MCF 10A (cell line): ENCODE data around the gene MAPK8IP2. TPM values are rescaled to one million over a fixed set of nuclear protein-coding genes. Genes with fewer than 3 reads are reported as not detected.

ENCODE experiments used
- BruUV-seq: library from RNA; stranded (reverse); fragments of 400-500 nt; replicated peaks from 2 replicates; lab custom pipeline; 2021; lab: Mats Ljungman, UMichigan
- CTCF ChIA-PET: fragments of 300-600 bp; sonication (Branson Sonifier 250); formaldehyde crosslinking; extraction: SDS; loops from one replicate; lab custom pipeline; 2021; ENCODE audit warnings: antibody characterized with exemption, inconsistent platforms; lab: Yijun Ruan, JAX
- POLR2A ChIA-PET: fragments of 300-600, 350-650 bp; sonication (Branson Sonifier 250); formaldehyde crosslinking; extraction: SDS; loops from one replicate; lab custom pipeline; 2020; ENCODE audit warnings: antibody characterized with exemption, inconsistent platforms; lab: Yijun Ruan, JAX
- DNase-seq: peaks from one replicate; pipeline ENCODE4 v3.0.0-alpha.2; 2018; ENCODE audit not compliant: unreplicated experiment
- H3K27ac Mint-ChIP-seq: one replicate; pipeline ENCODE4 v1.8.0; 2022; ENCODE audit warnings: mild to moderate bottlenecking, low read depth, mixed read lengths; ENCODE audit not compliant: unreplicated experiment
- H3K27me3 Mint-ChIP-seq: one replicate; pipeline ENCODE4 v1.8.0; 2022; ENCODE audit warnings: mixed read lengths; ENCODE audit not compliant: insufficient read depth, unreplicated experiment
- H3K36me3 Mint-ChIP-seq: one replicate; pipeline ENCODE4 v1.8.0; 2022; ENCODE audit warnings: mild to moderate bottlenecking, moderate library complexity, mixed read lengths; ENCODE audit not compliant: insufficient read depth, unreplicated experiment
- H3K4me1 Mint-ChIP-seq: one replicate; pipeline ENCODE4 v1.8.0; 2022; ENCODE audit warnings: mixed read lengths; ENCODE audit not compliant: insufficient read depth, unreplicated experiment
- H3K4me3 Mint-ChIP-seq: one replicate; pipeline ENCODE4 v1.8.0; 2022; ENCODE audit warnings: mild to moderate bottlenecking, moderate library complexity, mixed read lengths; ENCODE audit not compliant: unreplicated experiment
- H3K9me3 Mint-ChIP-seq: one replicate; pipeline ENCODE4 v1.8.0; 2022; ENCODE audit warnings: mixed read lengths; ENCODE audit not compliant: unreplicated experiment
- CTCF ChIP-seq: fragments of 200-600 bp; IDR thresholded peaks from one replicate; pipeline ENCODE4 v1.8.0; 2022; ENCODE audit warnings: antibody characterized with exemption, mild to moderate bottlenecking; ENCODE audit not compliant: unreplicated experiment
- intact Hi-C: fragments of 100-400 bp; cut with micrococcal nuclease; formaldehyde crosslinking; loops from 2 replicates; pipeline ENCODE4 v1.14.1; 2022
- total RNA-seq: library from RNA; stranded (reverse); gene quantifications from 2 replicates; pipeline ENCODE4 v1.2.3, GENCODE V29; 2022

The MAPK8IP2 gene
- total RNA-seq, 1 experiment from 2014 or later: 1.2 TPM

- no peaks in the 10 kb centered on the region for H3K27me3 Mint-ChIP-seq
- no peak for DNase-seq
- BruUV-seq: TSS peak; percentile 43
- H3K4me3 Mint-ChIP-seq: peak overlapping the region; percentile 94
- intact Hi-C loops: loop anchor here (5.0 kb wide), 1 partner anchor 54 kb away; the partner anchor contains the start of gene SCO2
- H3K9me3 Mint-ChIP-seq: no peaks in the 10 kb centered on the region
- H3K4me1 Mint-ChIP-seq: no peaks in the 10 kb centered on the region
- TF ChIP-seq CTCF: no peak
- H3K36me3 Mint-ChIP-seq: peaks cover 14% of the 10 kb centered on the region
- POLR2A ChIA-PET: interaction anchor here (0.7 to 4.8 kb wide), 9 partner anchors 11 to 73 kb away, joined by 3 to 51 read pairs (median 10); partner anchors contain the start of genes ARSA, LMF2, NCAPH2 and SCO2
- CTCF ChIA-PET: interaction anchor here (0.6 to 1.8 kb wide), 6 partner anchors 12 to 84 kb away, joined by 3 to 5 read pairs (median 3); partner anchors contain the start of gene SYCE3
- no peak overlapping the region for H3K27ac Mint-ChIP-seq
Measured at GRCh38 chr22:50581031-50581949, 19.3 kb upstream of the MAPK8IP2 start.

GRCh38 chr22:50581950-50582492 lies 18.6 kb upstream of the MAPK8IP2 start:
- Mint-ChIP-seq H3K27me3 (no peaks in the 10 kb centered on the region), H3K36me3 (peaks cover 14% of the 10 kb centered on the region), H3K4me1 (no peaks in the 10 kb centered on the region), H3K27ac (peak overlapping the region; percentile 93), H3K9me3 (no peaks in the 10 kb centered on the region), H3K4me3 (peak overlapping the region; percentile 94)
- CTCF ChIA-PET: interaction anchor here (0.8 to 1.8 kb wide), 5 partner anchors 13 to 84 kb away, joined by 3 to 5 read pairs (median 3); partner anchors contain the start of gene SYCE3
- POLR2A ChIA-PET: interaction anchor here (0.6 to 4.8 kb wide), 18 partner anchors 10 to 321 kb away, joined by 3 to 51 read pairs (median 4); partner anchors contain the start of genes ARSA, LMF2, NCAPH2 and SCO2
- intact Hi-C loops: loop anchor here (2.0 to 5.0 kb wide), 3 partner anchors 39 to 109 kb away; partner anchors contain the start of gene SCO2
- DNase-seq: peak; percentile 20
- no peak for TF ChIP-seq CTCF
- BruUV-seq: no TSS peak

- BruUV-seq: no TSS peak
- no peaks in the 10 kb centered on the region for H3K4me1 Mint-ChIP-seq
- H3K9me3 Mint-ChIP-seq: no peaks in the 10 kb centered on the region
- intact Hi-C loops: loop anchor here (2.0 to 5.0 kb wide), 3 partner anchors 38 to 108 kb away; partner anchors contain the start of gene SCO2
- no peak for TF ChIP-seq CTCF
- POLR2A ChIA-PET: interaction anchor here (0.6 to 4.8 kb wide), 18 partner anchors 10 to 322 kb away, joined by 3 to 51 read pairs (median 3); partner anchors contain the start of genes ARSA, LMF2, NCAPH2 and SCO2
- peaks cover 9% of the 10 kb centered on the region for H3K36me3 Mint-ChIP-seq
- H3K4me3 Mint-ChIP-seq: peak within 1 kb of the TSS; percentile 94
- DNase-seq: peak; percentile 98
- H3K27me3 Mint-ChIP-seq: no peaks in the 10 kb centered on the region
- CTCF ChIA-PET: interaction anchor here (1.0 to 1.8 kb wide), 2 partner anchors 13 to 85 kb away, joined by 3 to 5 read pairs; no protein-coding TSS in a partner anchor
- peak within 1 kb of the TSS; percentile 93 for H3K27ac Mint-ChIP-seq
Measured at GRCh38 chr22:50582493-50583293, 17.9 kb upstream of the MAPK8IP2 start, which contains the start of gene CHKB. Gene CHKB, minus strand, starts transcription at chr22:50582849. Its CDS starts 68 bp downstream, at chr22:50582781.
